ENCODE data around the gene ITGA3.

Gene ITGA3

GRCh38 chr17:50072130-50072529 is 16.2 kb downstream of the ITGA3 start:
- no peak for DNase-seq (ENCODE audit: low read depth)

GRCh38 chr17:50072925-50073324 is 17.0 kb downstream of the ITGA3 start:
- DNase-seq (ENCODE audit: low read depth) = no peak

DNA sequence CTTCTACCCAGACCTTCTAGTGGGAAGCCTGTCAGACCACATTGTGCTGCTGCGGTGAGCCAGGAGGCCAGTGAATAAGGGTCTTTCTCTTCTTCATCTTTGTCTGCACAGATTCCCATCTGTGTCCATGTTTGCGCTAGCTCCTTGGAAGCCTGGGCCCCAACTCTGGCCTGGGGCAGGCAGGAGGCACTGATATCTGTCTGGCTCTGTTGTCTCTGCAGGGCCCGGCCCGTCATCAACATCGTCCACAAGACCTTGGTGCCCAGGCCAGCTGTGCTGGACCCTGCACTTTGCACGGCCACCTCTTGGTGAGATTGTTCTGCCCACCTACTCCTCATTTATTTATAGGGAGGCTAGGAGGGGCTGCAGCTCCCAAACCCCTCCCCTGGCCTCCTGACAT is 18.3 kb downstream of the ITGA3 start:
- no peak for DNase-seq (ENCODE audit: low read depth)

DNA sequence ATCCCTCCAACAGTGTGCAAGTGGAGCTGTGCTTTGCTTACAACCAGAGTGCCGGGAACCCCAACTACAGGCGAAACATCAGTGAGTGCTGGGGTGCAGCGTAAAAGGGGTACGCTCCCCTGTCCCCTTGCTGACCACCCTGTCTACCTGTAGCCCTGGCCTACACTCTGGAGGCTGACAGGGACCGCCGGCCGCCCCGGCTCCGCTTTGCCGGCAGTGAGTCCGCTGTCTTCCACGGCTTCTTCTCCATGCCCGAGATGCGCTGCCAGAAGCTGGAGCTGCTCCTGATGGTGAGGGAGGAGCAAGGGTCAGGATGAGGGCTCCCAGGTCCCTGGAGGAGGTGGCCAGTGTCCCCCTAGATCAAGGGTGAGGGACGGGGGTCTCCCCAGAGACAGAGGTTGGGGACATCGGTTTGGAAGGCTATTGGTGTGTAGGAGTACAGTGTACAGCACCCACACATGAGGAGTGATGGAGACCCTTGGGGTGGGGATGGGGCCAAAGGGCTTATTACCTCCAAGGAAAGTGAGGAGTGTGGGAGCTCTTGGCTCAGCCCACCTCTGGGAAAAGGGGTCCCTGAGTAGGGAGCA is 19.6 kb downstream of the ITGA3 start:
- DNase-seq (ENCODE audit: low read depth) = no peak

GRCh38 chr17:50076221-50076590 is 20.3 kb downstream of the ITGA3 start:
- no peak for DNase-seq (ENCODE audit: low read depth)

- DNase-seq (ENCODE audit: low read depth) = no peak
Measured at GRCh38 chr17:50076591-50077235, 20.8 kb downstream of the ITGA3 start.

GRCh38 chr17:50078430-50078829 is 22.5 kb downstream of the ITGA3 start:
- no peak for DNase-seq (ENCODE audit: low read depth)

DNA sequence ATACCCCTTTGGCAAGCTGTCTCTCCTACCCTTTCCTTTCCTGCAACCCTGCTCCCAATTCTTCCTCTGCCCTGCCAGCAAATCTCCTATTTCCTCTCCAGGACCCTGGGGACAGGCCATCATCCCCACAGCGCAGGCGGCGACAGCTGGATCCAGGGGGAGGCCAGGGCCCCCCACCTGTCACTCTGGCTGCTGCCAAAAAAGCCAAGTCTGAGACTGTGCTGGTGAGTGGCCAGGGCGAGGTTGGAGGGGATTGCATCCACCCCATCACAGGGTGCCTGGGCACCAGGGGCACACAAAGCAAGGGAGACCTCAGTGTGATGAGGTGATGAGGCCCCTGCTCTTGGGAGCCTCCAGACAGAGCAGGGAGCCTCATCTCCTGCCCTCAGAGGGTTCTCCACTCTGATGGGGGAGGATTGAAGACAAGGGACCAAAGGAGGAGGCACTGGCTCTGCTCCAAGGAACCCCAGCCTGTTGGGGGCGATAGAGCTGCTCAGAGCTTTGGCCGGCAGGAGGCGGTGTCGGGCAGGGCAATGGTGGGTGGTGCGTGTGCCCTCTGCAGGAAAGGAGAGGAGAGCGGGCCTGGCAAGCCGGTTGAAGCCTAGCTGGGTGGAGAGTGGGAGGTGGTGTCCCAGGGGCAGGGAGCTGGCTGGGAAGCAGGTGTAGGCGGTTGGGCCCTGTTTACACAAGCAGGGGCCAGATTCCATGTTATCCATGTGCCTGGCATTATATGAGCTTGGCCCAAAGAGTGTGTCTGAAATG is 23.6 kb downstream of the ITGA3 start:
- no peak for DNase-seq (ENCODE audit: low read depth)

DNA sequence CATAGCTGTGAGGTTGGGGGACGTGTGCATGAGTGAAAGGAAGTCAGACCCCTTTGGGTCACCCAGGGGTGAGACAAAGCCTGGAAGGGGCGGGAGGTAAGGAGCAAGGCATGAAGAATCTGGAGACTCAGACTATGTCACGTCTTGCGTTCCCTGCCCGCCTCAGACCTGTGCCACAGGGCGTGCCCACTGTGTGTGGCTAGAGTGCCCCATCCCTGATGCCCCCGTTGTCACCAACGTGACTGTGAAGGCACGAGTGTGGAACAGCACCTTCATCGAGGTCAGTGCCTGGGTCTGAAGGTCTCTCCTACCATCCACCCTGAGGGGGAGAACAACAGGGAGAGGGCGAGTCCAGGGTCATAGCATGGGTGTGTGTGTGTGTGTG is 24.2 kb downstream of the ITGA3 start:
- DNase-seq (ENCODE audit: low read depth) = no peak

- no peak for DNase-seq (ENCODE audit: low read depth)
Measured at GRCh38 chr17:50080827-50081226, 24.9 kb downstream of the ITGA3 start.

GRCh38 chr17:50081757-50082156 is 25.8 kb downstream of the ITGA3 start:
- no peak for DNase-seq (ENCODE audit: low read depth)

GRCh38 chr17:50087246-50087911 is 31.5 kb downstream of the ITGA3 start:
- peak; percentile 57 for DNase-seq (ENCODE audit: low read depth)

- DNase-seq (ENCODE audit: low read depth) = no peak
Measured at GRCh38 chr17:50087912-50088405, 32.0 kb downstream of the ITGA3 start.

DNA sequence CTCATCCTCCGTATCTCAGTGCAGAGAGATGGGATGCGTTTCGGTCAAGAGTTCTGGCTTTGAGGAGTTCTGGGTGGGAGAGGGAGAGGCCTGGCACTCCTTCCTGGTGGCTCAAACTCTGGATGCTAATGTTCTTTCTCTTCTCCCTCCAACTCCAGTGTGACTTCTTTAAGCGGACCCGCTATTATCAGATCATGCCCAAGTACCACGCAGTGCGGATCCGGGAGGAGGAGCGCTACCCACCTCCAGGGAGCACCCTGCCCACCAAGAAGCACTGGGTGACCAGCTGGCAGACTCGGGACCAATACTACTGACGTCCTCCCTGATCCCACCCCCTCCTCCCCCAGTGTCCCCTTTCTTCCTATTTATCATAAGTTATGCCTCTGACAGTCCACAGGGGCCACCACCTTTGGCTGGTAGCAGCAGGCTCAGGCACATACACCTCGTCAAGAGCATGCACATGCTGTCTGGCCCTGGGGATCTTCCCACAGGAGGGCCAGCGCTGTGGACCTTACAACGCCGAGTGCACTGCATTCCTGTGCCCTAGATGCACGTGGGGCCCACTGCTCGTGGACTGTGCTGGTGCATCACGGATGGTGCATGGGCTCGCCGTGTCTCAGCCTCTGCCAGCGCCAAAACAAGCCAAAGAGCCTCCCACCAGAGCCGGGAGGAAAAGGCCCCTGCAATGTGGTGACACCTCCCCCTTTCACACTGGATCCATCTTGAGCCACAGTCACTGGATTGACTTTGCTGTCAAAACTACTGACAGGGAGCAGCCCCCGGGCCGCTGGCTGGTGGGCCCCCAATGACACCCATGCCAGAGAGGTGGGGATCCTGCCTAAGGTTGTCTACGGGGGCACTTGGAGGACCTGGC is 33.3 kb downstream of the ITGA3 start:
- DNase-seq (ENCODE audit: low read depth) = no peak

GRCh38 chr17:50090071-50090470 is 34.2 kb downstream of the ITGA3 start:
- DNase-seq (ENCODE audit: low read depth) = no peak

DNA sequence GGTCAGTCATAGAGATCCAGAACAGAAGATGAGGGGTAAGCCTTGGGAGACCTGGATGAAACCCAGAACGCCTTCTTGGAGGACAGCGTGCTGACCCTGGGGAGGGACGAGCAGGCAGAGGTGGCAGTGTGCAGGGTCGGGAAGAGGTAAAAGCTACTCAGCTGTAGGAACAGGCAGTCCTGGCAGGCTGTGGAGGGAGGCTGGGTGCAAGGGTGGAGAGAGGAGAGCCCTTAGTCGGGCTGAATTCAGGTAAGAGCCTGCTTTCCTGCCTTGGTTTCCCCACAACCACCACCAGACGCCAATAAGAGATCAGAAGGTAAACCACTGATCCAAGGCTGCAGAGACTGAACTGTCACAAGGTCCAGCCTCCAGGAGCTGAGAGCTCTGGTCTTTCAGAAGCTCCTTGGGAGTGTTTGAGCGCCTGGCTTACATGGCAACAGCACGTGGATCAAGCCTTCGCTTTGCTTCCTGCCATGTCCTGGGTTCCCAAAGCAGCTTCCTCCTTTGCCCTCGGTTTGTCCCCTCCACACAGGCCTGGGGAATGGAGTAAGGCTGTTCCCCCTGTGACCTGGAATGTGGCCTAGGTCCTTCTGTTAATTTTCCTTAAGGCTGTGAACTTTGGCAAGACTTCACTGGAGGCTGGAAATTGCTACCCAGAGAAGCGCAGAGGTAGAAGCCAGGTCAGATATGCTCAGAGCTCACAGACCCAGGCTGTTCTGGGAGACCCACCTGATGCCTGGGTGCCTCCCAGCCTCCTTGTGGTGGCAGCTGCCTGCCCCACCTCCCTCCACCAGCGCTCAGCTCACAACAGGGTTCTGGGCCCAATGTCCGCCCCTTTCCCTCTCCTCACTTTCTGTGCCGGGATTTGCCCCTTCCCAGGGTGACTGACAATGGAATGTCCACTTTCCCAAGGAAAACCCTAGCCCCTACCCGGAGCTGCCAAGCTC is 35.3 kb downstream of the ITGA3 start:
- no peak for DNase-seq (ENCODE audit: low read depth)

DNA sequence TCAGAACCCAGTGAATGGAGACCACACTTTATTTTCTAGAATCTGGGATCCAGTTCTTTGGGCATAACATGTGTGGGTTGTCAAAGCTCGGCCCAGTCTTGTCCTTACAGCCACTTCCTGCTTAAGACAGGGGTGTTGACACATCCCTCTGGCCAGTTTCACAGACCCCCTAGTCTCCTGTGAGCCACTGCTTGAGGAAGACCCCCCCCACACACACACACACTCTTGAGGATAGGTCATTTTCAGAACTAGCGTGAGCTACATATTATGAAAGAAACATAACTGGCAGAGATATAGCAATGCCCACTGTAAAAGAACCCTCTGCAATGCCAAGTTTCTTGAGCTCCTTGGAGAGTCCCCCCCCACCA is 36.0 kb downstream of the ITGA3 start:
- no peak for DNase-seq (ENCODE audit: low read depth)

- DNase-seq (ENCODE audit: low read depth) = no peak
Measured at GRCh38 chr17:50093246-50093645, 37.3 kb downstream of the ITGA3 start.

DNA sequence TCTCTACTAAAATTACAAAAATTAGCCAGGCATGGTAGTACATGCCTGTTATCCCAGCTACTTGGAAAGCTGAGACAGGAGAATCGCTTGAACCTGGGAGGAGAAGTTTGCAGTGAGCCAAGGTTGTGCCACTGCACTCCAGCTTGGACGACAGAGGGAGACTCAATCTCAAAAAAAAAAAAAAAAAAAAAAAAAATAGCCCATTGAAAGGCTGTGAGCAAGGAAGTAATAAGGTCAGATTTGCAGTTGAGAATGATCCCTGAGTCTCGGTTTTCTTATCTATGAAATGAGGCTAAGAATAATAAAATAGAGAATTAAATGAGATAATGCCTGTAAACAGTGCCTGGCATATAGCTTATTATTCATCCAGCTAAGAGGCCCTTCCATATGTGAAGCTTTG is 37.9 kb downstream of the ITGA3 start:
- no peak for DNase-seq (ENCODE audit: low read depth)

DNA sequence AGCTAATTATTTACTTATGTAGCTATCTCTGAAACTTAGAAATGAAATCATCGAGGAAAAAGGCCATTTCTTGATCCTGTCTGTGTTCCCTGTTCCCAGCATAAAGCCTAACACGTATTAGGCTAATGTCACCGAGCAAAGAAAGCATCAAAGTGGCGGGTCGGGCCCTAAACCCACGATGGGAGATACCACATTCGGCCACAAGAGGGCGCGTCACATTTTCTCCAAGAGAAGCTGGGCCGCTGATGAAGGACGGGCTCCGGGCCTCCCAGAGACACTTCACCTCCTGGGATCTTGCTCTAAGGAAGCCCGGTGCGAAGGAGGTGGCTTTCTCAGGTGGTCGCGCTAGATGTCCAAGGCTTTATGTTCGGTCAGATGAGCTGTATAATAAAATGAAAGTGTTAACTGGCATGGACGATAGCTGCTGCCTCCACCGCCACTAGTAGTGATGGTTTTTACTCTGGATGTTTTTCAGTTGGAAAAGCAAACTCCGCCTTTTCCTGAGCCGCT is 38.4 kb downstream of the ITGA3 start:
- DNase-seq (ENCODE audit: low read depth) = peak; percentile 78
